Measurements from ENCODE around the gene CORIN. TPM values are rescaled to one million over a fixed set of nuclear protein-coding genes. Genes with fewer than 3 reads are reported as not detected.

CORIN gene
- total RNA-seq, 1 experiment from 2014 or later = 1.2 TPM

GRCh38 chr4:47646372-47646771, 191.5 kb downstream of the CORIN start:
- no peak for DNase-seq (ENCODE audit: low read depth)

- DNase-seq (ENCODE audit: low read depth) = peak; percentile 53
Measured at GRCh38 chr4:47643845-47644244, 194.0 kb downstream of the CORIN start.

GRCh38 chr4:47642985-47643760, 194.7 kb downstream of the CORIN start:
- peak; percentile 99 for DNase-seq (ENCODE audit: low read depth)

GRCh38 chr4:47642191-47642830, 195.6 kb downstream of the CORIN start:
- DNase-seq (ENCODE audit: low read depth) = peak; percentile 42

- DNase-seq (ENCODE audit: low read depth) = peak; percentile 86
Measured at GRCh38 chr4:47641755-47642154, 196.1 kb downstream of the CORIN start.

GRCh38 chr4:47640911-47641310, 197.0 kb downstream of the CORIN start:
- peak; percentile 35 for DNase-seq (ENCODE audit: low read depth)

GRCh38 chr4:47639531-47639930, 198.3 kb downstream of the CORIN start:
- peak; percentile 95 for DNase-seq (ENCODE audit: low read depth)

GRCh38 chr4:47631161-47631560, 206.7 kb downstream of the CORIN start:
- DNase-seq (ENCODE audit: low read depth) = no peak

- DNase-seq (ENCODE audit: low read depth) = peak; percentile 91
Measured at GRCh38 chr4:47624031-47624441, 213.8 kb downstream of the CORIN start.

- DNase-seq (ENCODE audit: low read depth) = no peak
Measured at GRCh38 chr4:47621181-47621580, 216.7 kb downstream of the CORIN start.

GRCh38 chr4:47619691-47620090, 218.2 kb downstream of the CORIN start:
- DNase-seq (ENCODE audit: low read depth) = no peak

- no peak for DNase-seq (ENCODE audit: low read depth)
Measured at GRCh38 chr4:47617607-47618006, 220.3 kb downstream of the CORIN start.

GRCh38 chr4:47615385-47615784, 222.5 kb downstream of the CORIN start:
- DNase-seq (ENCODE audit: low read depth) = peak; percentile 20

GRCh38 chr4:47612116-47613023, 225.5 kb downstream of the CORIN start:
- DNase-seq (ENCODE audit: low read depth) = peak; percentile 69

- no peak for DNase-seq (ENCODE audit: low read depth)
Measured at GRCh38 chr4:47606482-47606881, 231.4 kb downstream of the CORIN start.

- DNase-seq (ENCODE audit: low read depth) = no peak
Measured at GRCh38 chr4:47598896-47599295, 239.0 kb downstream of the CORIN start.

- peak; percentile 7 for DNase-seq (ENCODE audit: low read depth)
Measured at GRCh38 chr4:47598320-47598719, 239.5 kb downstream of the CORIN start.

- DNase-seq (ENCODE audit: low read depth) = peak; percentile 7
Measured at GRCh38 chr4:47597696-47598095, 240.2 kb downstream of the CORIN start.

GRCh38 chr4:47590325-47590724, 247.5 kb downstream of the CORIN start:
- no peak for DNase-seq (ENCODE audit: low read depth)

- DNase-seq (ENCODE audit: low read depth) = no peak
Measured at GRCh38 chr4:47579235-47579634, 258.6 kb downstream of the CORIN start.

GRCh38 chr4:47577779-47578553, 259.9 kb downstream of the CORIN start:
- DNase-seq (ENCODE audit: low read depth) = peak; percentile 76
